Stimulated activated CD4-positive, alpha-beta T cell treated with anti-CD3 and anti-CD28 coated beads, Interleukin-4, amount 100 ng/mL, for 24 hours (primary cell): ENCODE data around the gene MAPKAPK3.

ENCODE experiments used
- DNase-seq: peaks from one replicate; pipeline ENCODE4 v3.0.0-alpha.2; 2020

Gene MAPKAPK3

DNA sequence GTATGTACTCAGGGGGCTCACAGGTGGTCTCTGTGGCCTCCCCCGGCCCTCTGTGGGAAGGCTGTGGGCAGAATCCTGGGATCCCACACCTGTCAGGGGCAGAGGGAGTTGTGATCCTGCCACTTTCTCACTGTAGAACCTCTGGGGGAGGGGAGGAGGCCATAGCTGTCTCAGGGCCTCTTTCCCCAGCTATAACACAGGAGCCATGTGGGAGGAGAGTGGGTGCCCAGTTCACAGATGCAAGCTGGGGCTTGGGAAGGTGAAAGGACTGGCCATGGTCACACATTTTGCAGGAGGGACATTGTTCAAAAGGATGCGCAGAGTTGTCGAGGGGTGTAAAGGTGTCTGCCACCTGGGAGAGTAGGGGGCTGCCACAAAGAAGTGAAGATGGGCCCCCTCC is 11.7 kb downstream of the MAPKAPK3 start:
- no peak for DNase-seq

DNA sequence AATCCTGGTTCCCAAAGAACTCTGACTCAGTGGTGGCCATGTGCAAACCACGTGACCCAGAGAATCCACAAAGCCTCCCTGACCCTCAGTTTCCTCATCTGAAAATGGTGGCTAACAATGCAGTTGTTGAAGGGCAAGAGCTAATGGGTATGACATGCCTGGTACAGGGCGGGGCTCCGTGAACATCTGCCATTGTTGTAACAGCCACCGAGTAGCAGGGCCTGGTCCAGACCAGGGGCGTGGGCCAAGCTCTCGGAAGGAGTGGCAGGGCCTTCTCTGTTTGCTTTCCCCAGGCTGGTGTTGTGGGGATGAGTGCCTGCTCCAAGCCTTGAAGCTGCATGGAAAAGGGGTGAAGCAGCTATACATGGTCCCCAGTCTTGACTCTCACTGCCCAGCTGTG is 13.4 kb downstream of the MAPKAPK3 start:
- DNase-seq: no peak

DNA sequence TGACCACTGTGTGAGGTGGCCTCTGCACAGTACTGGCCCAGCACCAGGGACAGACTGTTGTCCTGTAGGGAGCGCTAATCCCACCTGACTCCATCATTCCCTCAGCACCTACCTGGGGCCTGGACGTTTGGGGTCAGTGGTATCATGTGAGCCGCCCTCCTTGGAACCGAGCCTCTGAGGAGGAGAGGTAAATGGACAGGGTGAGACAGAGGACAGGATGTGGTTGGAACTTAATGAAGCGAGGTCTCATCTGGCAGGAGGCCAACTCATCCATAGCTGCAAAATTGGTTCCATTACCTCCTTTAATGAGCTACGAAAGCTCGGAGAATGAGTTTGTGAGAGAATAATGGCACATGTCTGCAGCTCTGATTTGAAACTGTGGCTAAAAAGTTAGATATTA is 13.9 kb downstream of the MAPKAPK3 start:
- no peak for DNase-seq

DNA sequence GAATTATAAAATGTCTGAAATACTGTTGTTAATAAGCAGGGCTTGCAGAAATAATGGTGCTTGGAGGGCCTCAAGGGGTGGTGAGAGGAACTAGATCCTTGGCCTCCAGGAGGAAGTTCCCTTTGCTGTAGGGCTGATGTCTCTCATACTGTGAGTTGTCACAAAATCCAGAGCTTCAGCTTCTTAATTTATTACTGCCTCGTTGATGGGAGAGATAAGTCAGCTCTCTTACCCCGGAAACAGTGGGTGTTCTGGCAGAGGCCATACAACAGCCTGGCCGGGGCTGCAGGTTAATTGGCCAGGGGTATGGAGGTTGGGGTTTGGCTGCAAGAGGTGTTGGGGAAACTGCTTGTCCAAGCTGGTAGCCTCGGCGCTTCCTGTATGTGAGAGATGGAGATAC is 15.5 kb downstream of the MAPKAPK3 start:
- DNase-seq: no peak

DNA sequence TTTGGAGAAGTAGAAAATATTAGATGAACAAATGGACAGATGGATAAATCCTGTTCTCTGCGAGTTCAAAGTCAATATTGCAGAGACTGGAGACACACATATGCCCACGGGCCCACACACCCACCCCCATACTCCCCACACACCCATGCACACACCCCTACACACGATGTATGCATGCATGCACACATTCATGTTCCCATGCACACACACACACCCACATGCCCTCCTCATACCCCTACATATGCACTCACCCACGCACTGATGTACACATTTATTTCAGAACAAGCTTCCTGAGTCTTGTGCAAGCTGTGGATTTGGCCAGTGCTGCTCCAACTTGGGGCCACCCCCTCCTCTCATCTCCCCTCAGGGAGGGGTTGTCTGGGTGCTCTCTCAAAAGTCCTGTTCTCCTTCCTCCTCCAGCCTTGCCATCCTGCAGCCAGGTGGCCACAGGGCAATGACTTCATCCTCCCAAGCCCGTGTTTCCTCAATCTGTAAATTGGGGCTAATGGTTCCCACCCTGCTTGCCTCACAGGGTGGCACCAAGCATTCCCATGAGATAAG is 16.4 kb downstream of the MAPKAPK3 start:
- no peak for DNase-seq

DNA sequence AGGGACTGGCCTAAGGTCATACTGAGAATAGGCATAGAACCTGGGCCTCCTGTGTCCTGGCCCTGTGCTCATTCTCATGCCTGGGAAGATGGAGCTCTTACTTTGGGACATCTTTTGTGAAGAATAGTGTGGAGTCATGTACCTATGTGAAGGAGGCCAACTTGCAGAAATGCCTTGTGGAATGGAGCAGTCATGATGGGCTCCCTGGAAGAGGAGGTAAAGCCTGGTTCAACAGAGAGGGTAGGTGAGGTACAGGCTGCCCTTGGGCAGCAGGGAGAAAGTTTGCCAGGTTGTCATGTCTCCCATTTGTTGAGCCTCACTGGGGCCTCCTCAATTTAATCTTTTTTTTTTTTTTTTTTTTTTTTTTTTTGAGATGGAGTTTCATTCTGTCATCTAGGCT is 18.1 kb downstream of the MAPKAPK3 start:
- DNase-seq: no peak

DNA sequence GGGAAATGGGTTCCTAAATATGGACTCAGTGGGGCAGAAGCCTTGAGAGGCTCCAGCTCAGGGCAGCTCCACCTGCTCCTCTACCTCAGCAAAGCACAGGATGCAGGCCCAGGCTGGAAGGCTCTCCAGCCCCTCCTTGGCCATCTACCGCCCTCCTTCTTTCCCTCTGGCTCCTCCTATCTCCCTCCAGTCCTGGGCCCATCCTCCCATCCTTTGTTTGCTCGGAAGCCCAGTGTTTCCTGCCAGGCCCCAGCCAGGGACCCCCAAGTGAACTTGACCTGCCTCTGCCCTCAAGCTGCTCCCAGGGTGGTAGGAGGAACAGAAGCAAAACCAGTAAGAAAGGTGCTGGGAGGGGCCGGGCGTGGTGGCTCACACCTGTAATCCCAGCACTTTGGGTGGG is 20.1 kb downstream of the MAPKAPK3 start:
- no peak for DNase-seq

DNA sequence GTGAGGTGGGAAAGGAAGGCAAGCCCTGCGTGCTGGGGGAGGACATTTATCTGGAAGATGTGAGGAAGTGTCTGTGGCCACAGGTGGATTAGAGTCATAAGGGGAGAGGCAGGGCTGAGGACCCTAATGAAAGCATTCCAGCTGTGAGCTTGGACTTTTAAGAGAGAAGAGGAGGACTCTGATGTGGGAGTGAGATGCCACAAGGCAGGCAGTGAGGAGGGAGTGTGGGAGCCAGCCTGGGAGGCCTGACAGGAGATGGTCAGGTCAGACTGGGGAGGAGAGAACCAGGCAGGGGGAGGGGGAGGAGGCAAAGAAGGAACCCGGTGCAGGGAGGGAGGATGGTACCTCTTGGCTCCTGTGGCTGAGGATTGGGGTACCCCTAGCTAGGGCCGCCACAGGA is 21.0 kb downstream of the MAPKAPK3 start:
- DNase-seq: no peak

DNA sequence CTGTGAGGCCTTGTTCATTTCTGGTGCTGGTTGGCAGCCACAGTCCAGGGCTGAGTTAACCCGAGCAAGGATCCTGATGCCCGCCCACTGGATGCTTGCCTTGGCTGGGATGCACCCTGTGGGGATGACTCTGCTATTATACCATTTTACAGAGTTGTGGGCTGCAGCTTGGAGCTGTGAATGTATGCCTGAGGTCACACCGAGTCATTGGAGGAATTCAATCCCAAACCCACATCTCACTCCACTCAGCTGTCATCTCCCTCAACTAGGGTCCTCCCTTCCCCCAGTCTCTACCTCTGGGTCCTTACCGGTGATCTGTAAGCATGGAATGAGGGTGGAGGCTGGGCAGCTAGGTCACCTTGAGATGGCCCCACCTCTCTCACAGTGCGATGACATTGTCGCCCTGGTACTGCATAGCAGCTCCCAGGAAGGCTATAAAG is 22.1 kb downstream of the MAPKAPK3 start:
- DNase-seq: no peak

DNA sequence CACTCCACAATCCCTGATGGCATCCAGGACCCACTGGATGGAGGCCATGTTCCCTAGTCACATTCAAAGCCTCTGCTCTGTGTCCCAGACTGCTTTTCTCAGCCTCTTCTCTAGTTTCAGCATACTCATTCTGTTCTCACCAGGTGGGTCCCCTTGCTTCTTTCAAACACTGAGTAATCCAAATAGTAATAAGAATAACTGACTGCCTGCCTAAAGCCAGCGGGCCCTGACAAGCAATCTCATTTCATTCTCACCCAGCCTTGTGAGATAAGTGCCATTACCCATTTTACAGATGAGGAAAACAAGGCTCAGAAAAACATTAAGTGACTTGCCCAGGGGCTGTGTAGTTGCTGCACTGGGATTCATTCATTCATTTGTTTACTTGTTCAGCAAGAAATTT is 25.4 kb downstream of the MAPKAPK3 start:
- DNase-seq: no peak

DNA sequence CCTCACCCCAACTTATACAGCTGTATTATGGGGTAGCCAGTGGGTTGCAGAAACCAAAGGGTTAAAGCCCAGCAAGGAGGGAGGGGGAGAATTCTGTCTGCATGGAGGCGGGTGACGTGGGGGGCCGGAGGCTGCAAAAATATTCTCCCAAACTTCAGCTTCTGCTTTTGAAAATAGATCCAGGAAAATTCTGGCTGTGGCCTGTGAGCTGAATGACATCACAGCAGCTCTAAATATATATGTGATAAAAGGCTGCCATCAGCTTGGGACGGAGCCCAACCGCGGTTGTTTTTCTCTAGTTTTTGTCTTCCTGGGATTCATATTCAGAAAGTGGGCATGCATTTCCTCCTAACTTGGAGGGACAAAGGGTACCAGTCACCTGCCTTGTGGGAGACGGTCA is 27.6 kb downstream of the MAPKAPK3 start:
- DNase-seq: no peak

DNA sequence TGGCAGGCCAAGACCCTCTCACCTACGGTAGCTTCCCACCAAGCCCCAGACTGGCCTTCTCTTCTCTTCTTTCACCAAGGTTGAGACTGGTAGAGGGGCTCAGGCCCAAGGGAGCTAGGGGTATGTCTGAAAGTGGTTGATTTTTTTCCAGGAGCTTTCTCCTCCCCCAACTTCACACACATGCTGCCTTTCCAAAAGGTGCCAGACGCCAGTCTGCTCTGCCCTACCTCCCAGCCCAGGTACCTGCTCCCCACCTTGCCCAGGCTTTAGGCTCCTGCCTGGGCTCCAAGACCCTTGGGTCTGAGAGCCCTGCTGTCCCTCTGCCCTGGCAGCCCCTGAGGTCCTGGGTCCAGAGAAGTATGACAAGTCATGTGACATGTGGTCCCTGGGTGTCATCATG is 28.4 kb downstream of the MAPKAPK3 start:
- no peak for DNase-seq

DNA sequence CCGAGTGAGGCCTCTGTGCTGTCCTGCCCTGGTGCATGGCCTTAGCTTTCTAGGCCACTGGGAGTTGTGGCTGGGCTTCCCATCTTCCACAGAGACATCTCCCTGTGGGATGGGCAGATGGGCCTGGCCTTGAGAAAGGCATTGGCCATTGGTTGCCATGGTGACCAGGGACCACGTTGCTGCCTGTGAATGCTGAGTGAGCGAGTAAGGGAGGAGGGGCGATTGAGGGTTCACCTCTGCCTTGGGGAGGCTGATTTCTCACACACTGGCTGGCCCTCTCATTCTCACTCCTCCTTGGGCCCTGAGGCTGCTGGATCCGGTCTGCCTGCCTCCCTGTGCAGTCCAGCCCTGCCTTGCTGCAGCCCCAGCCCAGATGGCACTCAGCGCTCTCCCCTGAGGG is 31.4 kb downstream of the MAPKAPK3 start:
- no peak for DNase-seq

DNA sequence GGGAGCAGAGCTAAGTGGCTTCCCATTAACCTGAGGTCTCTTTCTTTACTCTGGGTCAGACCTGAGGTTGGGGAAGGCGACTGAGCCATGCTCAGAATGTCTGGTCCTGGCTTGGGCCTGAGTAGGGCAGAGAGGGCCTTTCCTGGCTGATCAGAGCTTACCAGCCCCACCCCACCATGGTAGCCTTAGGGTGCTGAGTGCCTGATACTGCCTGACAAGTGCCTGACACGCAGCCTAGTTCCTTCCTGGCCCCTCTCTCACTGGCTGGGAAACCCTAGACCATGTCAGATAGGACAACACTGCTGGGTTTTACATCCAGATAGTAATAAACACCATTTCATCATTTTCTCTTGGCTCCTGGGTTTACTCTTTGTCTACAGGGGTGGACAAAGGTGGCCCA is 32.0 kb downstream of the MAPKAPK3 start:
- DNase-seq: no peak

DNA sequence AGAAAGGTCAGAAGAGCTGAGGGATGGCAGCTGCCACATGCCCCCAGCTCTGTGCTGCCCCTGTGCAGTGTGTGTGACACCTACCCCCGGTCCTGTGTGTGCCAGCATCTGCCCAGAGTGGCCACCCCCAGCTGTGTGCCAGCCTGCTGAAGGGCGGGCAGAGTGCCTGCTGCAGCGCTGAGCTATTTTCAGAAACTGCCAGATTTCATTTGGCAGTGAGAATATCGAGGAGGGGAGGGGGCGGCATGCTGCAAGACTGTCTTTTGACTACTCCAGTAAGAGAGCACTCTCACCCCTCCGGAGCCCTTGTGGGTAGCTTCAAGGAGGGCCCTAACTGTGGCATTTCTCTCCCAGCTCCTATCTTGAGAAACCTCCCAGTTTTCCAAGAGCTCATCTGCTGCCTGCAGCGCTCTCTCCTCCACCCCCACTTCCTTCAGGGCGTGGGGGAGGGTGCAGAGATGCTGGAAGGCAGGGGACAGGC is 32.5 kb downstream of the MAPKAPK3 start:
- DNase-seq: no peak

DNA sequence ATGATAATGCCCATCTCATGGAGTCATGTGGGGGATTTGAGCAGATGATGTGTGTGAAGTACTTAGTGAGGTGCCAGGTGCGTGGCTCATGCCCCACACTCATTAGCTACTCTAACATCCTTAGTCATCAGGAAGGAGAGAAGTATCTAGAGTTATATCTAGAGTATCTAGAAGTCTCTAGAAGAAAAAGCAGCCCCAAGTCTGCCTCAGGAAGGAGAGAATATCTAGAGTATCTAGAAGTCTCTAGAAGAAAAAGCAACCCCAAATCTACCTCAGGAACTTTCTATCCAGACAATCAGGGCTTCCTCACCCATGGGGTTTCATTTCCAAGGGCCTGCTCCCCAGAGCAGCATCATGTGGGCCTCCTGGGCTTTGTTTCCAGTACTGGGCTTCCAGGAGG is 33.1 kb downstream of the MAPKAPK3 start:
- no peak for DNase-seq

DNA sequence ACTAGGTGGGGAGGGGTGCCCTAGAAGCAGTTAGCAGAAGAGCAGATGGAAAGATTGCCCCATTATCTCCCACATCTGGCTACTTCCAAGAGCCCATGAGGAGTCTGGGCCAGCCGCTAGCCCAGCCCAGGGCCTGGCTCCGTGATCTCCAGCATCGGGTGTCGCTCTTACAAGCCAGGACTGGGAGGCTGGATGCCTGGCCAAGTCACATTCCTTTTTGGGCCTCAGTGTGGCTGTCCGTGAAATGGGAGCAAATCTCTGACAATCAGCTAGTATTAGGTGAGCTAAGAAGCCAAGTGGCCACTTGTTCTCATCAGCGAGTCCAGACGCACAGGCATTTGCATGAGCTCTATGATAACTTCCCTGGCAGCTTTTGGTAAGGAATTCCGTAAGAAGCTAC is 34.5 kb downstream of the MAPKAPK3 start:
- no peak for DNase-seq

DNA sequence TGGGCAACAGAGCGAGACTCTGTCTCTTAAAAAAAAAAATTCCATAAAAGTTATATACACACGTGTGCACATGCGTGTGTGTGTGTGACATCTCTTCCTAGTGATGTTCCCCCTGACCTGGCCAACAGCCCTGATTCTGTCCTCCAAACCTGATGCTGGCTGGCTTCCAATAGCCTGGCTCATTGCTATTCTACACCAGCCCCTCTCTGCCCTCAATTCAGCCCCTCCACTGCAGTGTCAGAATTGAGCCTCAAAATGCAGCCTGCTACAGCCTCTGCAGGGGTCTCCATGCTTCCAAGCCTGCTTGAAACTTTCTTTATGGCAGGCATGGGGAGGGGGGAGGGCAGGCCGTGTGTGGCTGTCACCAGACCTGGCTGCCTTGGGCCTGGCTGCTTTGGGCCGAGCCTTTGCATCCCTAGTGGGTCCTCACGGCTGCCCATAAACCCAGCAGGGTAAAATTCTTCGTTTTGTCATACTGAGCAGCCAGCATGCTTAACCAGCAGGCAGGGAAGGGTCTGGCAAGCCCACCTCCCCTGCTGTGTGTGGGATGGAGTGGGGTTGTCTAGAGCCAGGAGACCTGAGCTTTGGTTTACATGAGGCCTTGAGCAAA is 35.1 kb downstream of the MAPKAPK3 start:
- no peak for DNase-seq

DNA sequence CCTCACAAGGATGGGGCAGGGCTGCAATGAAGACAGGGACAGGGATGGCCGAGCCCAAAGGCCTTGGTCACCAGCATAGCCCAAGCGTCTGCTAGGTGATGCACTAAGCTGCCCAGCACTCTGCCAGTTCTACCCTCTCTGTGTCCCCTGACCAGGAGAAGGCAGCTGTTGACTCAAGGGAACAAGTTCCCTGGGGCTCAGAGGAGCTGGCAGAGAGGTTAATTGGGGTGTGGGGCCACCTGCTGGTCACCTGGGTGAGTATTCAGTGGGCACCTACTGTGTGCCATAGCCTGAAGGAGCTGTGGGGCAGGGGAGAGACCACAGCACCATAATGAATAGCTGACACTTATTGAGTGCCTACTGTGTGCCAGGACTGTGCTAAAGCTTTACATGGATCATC is 35.8 kb downstream of the MAPKAPK3 start:
- peak; percentile 58 for DNase-seq

DNA sequence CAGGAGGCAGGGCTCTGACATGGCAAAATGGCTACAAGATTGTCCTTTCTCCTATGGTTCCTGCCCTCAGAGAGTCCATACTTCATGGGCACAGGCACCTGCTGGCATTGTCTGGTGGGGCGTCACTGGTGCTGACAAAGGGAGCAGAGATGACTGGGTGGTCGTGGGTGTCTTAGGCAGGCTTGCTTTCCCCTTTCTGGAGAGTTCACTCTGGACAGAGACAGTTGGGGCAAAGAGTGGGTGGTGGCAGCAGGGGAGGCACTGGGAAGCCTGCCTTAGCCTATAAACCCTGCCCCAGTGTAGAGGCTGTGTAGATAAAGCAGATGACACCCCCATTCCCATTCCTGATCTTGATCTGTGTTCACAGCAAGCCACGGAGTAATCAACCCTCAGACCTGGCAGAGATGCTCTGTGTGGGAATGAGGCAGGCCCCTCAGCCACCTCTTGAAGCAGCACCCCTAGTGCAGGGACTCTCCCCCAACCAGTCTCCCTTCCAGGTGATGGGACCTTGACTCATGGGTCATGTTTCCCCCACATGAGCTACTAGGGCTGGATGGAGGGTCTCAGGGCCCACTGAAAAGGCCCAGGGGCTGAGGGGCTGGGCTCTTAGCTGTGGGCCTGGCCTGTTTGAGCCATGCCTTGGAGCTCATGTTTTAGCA is 37.1 kb downstream of the MAPKAPK3 start:
- no peak for DNase-seq

DNA sequence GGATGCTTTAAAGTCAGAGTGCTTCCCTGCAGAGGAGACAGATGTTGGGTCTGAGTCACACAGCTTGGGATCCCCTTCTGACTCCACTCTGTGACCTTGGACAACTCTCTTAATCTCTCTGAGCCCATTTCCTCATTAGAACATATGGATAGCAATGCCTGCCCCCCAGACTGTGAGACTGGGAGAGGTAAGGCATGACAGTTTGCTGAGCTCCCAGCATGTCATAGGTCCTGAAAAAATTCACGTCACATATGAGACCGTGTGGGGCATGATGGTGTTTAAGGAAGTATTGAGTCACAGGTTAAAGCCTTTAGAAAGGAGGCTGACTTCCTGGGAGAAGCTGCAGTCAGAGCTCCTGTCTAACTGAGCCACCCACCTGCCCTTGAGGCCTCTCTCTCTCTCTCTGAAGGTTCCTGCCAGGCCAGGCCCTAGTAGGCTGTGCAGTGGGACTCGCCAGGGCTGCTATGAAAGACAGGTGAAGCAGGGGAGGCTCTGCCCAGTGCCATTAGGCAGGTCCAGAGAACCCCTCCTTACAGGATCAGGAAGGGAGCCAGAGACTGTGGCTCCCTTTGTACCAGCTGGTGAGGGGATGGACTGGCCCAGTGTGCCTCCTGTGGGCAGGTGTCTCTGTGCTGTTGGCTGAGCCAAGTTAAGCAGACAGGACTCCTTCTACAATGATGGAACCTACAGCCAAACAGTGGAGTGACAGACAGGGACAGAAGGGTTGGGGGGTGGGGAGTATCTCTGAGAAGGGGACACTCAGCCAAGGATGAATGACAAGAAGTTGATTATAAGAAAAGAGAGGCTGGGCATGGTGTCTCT is 38.3 kb downstream of the MAPKAPK3 start:
- DNase-seq: peak; percentile 35

DNA sequence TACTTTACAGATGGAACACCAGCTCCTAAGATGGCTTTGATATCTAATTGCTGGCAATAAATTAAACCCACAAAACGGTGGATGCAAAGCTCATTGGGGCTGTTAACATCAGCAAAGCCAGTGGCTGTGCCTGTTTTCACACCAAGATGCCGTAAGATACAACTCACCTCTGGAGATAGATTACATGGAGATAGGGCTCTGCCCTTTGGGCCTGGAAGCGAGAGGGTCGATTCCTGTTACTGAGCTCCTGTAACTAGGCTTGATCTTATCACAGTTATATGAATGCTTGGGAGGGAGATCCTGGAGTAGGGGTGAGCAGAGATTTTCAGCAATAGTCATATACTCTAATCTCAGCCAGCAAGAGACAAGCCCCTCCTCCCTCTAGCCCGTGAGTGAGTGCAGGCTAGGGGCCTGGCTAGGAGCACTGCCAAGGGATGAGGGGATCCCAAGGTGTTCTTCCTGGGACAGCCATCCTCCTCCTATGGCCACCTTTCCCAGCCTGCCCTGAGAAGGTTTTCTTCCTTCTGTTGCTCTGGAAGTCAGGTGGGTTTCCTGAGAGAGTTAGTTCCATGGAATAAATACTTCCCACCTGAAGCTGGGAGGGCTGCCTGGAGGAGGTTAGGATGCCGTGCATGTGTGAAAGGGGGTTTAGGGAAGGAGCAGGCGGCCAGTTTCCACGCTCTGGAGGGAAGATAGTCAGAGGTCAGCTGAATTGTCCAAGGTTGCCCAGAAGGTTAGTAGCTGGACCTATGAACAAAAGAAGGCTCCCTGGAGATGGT is 39.7 kb downstream of the MAPKAPK3 start:
- no peak for DNase-seq

DNA sequence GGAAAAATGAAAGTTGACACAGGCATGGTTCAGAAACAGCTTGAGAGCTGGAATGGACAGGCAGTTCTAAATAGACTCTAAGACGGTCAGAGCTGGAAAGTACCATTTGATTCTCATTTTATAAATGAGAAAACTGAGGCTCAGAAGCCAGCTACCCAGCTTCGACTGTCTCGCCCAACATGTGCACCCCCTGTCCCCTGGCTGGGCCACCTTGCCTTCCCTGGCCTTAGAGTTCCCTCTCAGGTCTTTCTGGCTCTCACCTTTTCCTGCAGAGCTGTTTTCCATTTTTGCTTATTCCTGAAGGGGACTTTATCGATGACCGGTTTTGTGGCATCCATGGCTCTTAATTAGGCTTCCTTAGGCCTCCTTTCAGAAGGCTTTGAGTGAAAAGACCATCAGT is 40.5 kb downstream of the MAPKAPK3 start:
- no peak for DNase-seq
